NCI-H446 (cell line): ENCODE data around the gene FBXO8.

Experiments
- DNase-seq, 2 experiments: peaks; one replicate each; lab custom pipeline; 2025; lab: John Stamatoyannopoulos, UW

Gene FBXO8

DNA sequence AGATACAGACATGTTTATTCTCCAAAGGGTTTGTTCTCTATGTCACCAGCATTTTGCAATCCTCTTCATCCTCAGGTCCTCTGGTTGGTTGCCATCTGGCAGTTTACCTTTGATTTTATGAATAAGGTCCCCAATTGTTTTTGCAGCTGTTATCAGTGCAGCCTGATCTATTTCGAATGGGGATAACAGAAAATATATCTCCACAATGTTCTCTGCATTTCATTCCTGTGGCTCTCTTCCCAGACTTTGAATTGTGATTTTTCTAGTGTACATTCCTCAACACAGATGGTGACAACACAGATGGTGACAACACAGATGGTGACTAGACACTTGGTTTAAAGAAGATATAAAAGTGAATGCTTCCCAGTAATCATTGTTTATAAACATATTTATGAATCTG lies 74.1 kb downstream of the FBXO8 start:
- no peak for DNase-seq

DNA sequence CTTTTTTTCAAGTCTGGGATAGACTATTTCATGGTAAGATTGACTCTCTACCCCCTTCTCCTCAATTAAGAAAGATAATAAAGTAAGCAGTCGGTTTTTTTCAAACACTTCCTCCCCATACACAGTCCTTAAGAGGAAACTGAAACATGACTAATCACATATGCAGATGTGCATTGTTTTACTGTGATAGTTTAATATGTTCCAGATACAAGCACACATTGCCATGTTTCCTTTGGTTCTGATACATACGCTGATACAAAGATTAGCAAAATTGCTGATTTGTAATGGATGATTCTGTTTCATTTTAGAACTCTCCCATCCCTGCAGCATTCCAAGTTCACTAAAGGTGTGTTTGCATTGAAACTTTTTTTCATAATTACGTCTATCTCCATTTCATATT lies 76.1 kb downstream of the FBXO8 start:
- DNase-seq = no peak

DNA sequence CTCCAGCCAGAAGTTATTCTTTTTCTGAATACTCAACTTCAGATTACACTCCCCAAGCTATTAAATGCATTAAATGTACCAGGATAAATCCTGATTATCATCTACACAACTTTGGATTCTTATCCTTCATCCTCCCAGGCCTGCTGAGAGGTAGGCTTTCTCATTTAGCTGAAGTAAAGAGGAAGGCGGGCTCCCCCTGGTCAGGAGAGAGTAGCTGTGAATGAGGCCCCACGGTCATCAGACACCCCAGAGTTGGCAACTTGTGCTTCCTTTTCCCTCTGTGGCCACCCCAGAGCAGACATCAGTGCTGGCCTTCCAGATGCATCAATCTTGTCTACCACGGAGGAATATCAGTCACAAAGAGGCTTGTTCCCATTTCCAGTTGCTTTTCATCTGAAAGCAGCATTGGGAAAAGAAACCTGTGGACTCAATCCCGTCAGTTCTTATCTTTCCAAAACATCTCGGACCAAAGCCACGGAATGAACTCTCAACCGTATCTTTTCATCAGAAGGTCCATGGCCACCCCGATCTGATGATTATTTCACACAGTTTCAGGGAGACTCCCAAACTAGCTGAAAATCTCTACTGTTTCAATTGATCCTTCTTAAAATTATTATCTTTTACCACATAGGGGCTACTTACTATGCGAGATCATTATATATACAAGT lies 79.2 kb downstream of the FBXO8 start:
- DNase-seq = no peak

DNA sequence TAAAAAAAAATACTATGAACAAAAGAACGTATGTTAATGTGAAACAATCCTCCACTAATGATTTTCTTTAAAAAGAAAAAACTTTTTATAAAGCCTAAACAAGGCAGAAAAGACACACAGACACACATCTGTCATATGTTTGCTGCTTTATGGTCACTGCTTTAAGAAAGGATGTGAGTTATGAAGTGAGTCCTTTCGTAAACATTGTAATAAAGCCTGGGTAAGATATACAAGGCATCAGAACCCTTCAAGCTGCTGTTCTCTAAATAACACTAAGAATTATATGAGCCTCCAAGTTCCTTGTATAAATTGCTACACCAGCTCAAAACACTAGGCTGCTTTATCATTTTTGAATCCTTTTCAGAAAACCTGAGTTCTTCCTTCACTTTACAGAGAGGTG lies 81.6 kb downstream of the FBXO8 start:
- no peak for DNase-seq

DNA sequence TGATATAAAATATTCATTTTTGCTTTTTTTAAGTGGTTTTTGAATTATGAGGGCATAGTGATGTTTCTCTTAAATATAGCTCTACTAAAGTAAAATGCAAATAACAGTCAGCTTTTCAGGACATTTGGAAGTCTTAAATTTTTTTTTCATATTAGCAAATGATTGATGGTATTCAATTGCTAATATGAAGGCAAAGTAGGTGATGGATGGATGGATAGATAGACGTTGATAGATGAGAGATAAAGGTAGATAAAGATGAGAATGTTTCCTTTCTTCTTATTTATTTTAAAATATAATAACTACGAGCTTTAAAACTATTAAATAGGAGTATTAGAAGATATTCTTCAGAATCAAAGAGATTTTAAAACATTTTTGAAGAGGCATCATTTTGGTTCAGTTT lies 83.7 kb downstream of the FBXO8 start:
- no peak for DNase-seq

DNA sequence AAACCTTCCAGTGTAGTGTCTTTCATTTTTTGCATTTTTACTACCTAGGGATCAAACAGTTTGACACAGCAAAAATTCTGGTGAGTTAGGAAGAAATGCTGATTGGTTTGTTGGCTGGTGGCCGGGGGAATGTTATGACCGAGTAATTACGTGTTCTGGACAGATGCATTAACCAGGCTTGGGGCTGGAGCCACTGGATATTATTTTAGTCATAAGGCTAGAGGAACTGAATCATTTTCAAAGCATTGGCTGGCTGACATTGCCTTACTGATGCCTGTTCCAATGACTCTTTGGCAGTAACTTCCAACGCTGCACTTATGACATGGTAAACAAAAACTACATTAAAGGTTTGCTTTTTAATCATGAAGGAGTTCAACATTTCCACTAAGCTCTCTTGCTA lies 84.6 kb downstream of the FBXO8 start:
- DNase-seq = no peak

DNA sequence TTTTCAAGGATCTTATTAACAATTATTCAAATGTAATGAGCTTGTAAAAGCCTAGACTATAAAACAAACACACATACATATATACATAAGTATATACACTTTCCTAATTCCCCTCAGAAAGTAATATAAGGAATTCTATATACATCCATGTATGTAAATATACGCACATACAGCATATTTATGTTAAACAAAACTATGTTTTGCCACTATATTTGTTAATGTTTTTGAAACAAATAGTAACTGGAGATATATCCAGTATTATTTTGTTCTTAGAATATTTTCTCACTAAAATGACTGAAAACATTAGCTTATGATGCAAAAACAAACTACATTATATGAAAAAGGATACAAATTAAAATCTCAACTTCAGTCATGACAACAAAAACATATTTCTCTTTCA lies 85.1 kb downstream of the FBXO8 start:
- no peak for DNase-seq

- no peak for DNase-seq
Measured at GRCh38 chr4:174193438-174194374, 89.8 kb downstream of the FBXO8 start.

DNA sequence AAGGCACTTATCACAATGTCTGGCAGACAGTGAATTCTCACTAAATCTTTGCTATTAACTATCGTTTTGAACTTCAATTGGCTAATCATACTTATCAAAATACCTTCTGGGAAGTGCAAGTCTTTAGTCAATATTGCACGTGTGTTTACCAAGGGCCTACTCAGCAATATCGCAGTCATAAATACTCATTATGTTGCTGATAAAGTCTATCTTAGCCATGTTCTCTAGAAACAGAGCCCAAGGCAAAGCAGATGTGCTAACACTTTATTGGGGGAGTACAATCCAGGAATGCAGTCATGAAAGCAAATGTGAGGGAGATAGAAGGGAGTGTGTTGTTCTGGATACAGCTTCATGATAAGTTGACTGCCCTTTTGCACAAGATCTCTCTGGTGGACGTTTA lies 90.5 kb downstream of the FBXO8 start:
- DNase-seq = no peak

DNA sequence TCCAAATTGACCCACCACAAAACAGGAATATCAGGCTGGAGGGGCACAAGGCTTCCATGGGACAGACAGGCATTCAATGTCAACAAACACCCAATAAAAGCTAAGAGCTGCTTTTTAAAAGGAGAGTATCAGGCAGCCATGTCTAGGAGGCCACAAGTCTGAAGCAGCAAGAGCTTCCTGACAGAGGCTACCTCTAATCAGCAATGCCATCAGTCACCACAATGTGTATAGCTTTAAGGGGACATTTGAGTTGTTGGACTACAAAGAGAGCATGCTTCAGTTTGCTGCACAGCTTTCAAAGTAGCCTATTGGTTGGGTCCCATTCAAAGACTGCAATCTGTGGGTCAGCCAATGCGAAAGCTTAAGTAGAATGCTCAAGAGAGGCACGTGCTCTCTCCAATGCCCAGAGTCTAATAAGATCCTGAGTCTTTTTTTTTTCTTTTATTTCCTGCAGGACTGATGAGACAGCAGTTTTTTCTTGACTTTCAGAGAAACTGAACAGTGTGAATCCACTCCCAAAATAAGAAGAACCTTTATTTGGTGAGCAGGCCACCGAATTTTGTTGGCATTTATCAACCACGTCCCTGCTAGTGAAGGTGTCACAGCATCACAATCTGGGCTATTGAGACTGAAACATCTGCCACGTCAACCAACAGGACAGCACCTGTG lies 92.5 kb downstream of the FBXO8 start:
- no peak for DNase-seq

- DNase-seq = no peak
Measured at GRCh38 chr4:174189392-174190015, 94.0 kb downstream of the FBXO8 start.
